Memory B cell (primary cell): Measurements from ENCODE around the gene HOXA3.

Source experiments
- ATAC-seq: fragments of 150-1000 bp; cut with Tn5 transposase; 2 replicates; pipeline ENCODE4 v1.10.0; 2021; ENCODE audit warnings: low read depth, mild to moderate bottlenecking, moderate library complexity
- DNase-seq, 2 donors: peaks; one replicate each; pipeline ENCODE4 v3.0.0; 2022; ENCODE audit warnings: low spot score in 2 of 2
- H3K27ac Mint-ChIP-seq: one replicate; pipeline ENCODE4 v1.8.0; 2022; ENCODE audit warnings: mild to moderate bottlenecking, moderate library complexity, mixed read lengths
- H3K27me3 Mint-ChIP-seq: one replicate; pipeline ENCODE4 v1.8.0; 2022; ENCODE audit warnings: mixed read lengths
- H3K36me3 Mint-ChIP-seq: one replicate; pipeline ENCODE4 v1.8.0; 2022; ENCODE audit warnings: mild to moderate bottlenecking, mixed read lengths
- H3K4me1 Mint-ChIP-seq: one replicate; pipeline ENCODE4 v1.8.0; 2022; ENCODE audit warnings: mixed read lengths
- H3K4me3 Mint-ChIP-seq: one replicate; pipeline ENCODE4 v1.8.0; 2022; ENCODE audit warnings: mild to moderate bottlenecking, moderate library complexity, mixed read lengths
- H3K9me3 Mint-ChIP-seq: one replicate; pipeline ENCODE4 v1.8.0; 2022; ENCODE audit warnings: mixed read lengths

The HOXA3 gene

GRCh38 chr7:27113991-27114769, 38.2 kb downstream of the HOXA3 start:
- Mint-ChIP-seq H3K36me3 (no peaks in the 10 kb centered on the region), H3K4me3 (no peak overlapping the region), H3K27ac (no peak overlapping the region), H3K4me1 (no peaks in the 10 kb centered on the region), H3K27me3 (peaks cover 2% of the 10 kb centered on the region), H3K9me3 (no peaks in the 10 kb centered on the region)
- ATAC-seq = no peak
- no peak for DNase-seq

GRCh38 chr7:27112955-27113949, 39.1 kb downstream of the HOXA3 start:
- peaks cover 2% of the 10 kb centered on the region for H3K27me3 Mint-ChIP-seq
- DNase-seq = no peak

GRCh38 chr7:27112361-27112760, 40.0 kb downstream of the HOXA3 start:
- Mint-ChIP-seq H3K27ac (no peak overlapping the region), H3K36me3 (peaks cover 2% of the 10 kb centered on the region), H3K9me3 (peaks cover 2% of the 10 kb centered on the region), H3K4me3 (no peak overlapping the region), H3K27me3 (peaks cover 4% of the 10 kb centered on the region), H3K4me1 (no peaks in the 10 kb centered on the region)
- DNase-seq (no peak), ATAC-seq (no peak)

More at GRCh38 chr7:27112955-27113949, 39.1 kb downstream of the HOXA3 start:
- ATAC-seq = no peak
- Mint-ChIP-seq H3K27ac (no peak overlapping the region), H3K4me1 (no peaks in the 10 kb centered on the region), H3K9me3 (no peaks in the 10 kb centered on the region), H3K36me3 (no peaks in the 10 kb centered on the region), H3K4me3 (no peak overlapping the region)

GRCh38 chr7:27111751-27112277, 40.6 kb downstream of the HOXA3 start:
- Mint-ChIP-seq H3K27me3 (peaks cover 4% of the 10 kb centered on the region), H3K36me3 (peaks cover 2% of the 10 kb centered on the region), H3K27ac (no peak overlapping the region), H3K4me3 (no peak overlapping the region), H3K4me1 (no peaks in the 10 kb centered on the region), H3K9me3 (peaks cover 2% of the 10 kb centered on the region)
- DNase-seq = no peak
- ATAC-seq = no peak

GRCh38 chr7:27111042-27111750, 41.2 kb downstream of the HOXA3 start:
- no peak overlapping the region for H3K27ac Mint-ChIP-seq
- DNase-seq (no peak), ATAC-seq (no peak)
- peaks cover 2% of the 10 kb centered on the region for H3K36me3 Mint-ChIP-seq
- H3K4me3 Mint-ChIP-seq = no peak overlapping the region
- H3K27me3 Mint-ChIP-seq = peaks cover 4% of the 10 kb centered on the region
- H3K4me1 Mint-ChIP-seq = no peaks in the 10 kb centered on the region
- peaks cover 2% of the 10 kb centered on the region for H3K9me3 Mint-ChIP-seq

- H3K4me1 Mint-ChIP-seq = no peaks in the 10 kb centered on the region
- H3K9me3 Mint-ChIP-seq = peaks cover 2% of the 10 kb centered on the region
- H3K4me3 Mint-ChIP-seq = no peak overlapping the region
- no peak overlapping the region for H3K27ac Mint-ChIP-seq
- H3K36me3 Mint-ChIP-seq = peaks cover 2% of the 10 kb centered on the region
- ATAC-seq (no peak), DNase-seq (no peak)
- H3K27me3 Mint-ChIP-seq = peaks cover 4% of the 10 kb centered on the region
Observed at GRCh38 chr7:27110186-27111031, 42.0 kb downstream of the HOXA3 start.

GRCh38 chr7:27109466-27110185, 42.8 kb downstream of the HOXA3 start:
- Mint-ChIP-seq H3K36me3 (peaks cover 2% of the 10 kb centered on the region), H3K4me3 (no peak overlapping the region), H3K9me3 (peaks cover 2% of the 10 kb centered on the region), H3K27ac (no peak overlapping the region), H3K27me3 (peaks cover 4% of the 10 kb centered on the region), H3K4me1 (no peaks in the 10 kb centered on the region)
- ATAC-seq (no peak), DNase-seq (no peak)

- peaks cover 8% of the 10 kb centered on the region for H3K27me3 Mint-ChIP-seq
- DNase-seq = no peak
Observed at GRCh38 chr7:27108390-27109127, 43.8 kb downstream of the HOXA3 start.

GRCh38 chr7:27107391-27108381, 44.7 kb downstream of the HOXA3 start:
- no peak for ATAC-seq
- DNase-seq = no peak
- peaks cover 10% of the 10 kb centered on the region for H3K27me3 Mint-ChIP-seq
- no peak overlapping the region for H3K27ac Mint-ChIP-seq
- no peak overlapping the region for H3K4me3 Mint-ChIP-seq
- H3K4me1 Mint-ChIP-seq = peaks cover 5% of the 10 kb centered on the region
- peaks cover 2% of the 10 kb centered on the region for H3K9me3 Mint-ChIP-seq
- H3K36me3 Mint-ChIP-seq = peaks cover 2% of the 10 kb centered on the region

More at GRCh38 chr7:27108390-27109127, 43.8 kb downstream of the HOXA3 start:
- no peak overlapping the region for H3K27ac Mint-ChIP-seq
- peaks cover 2% of the 10 kb centered on the region for H3K9me3 Mint-ChIP-seq
- H3K4me3 Mint-ChIP-seq = no peak overlapping the region
- no peaks in the 10 kb centered on the region for H3K4me1 Mint-ChIP-seq
- ATAC-seq = no peak
- peaks cover 2% of the 10 kb centered on the region for H3K36me3 Mint-ChIP-seq

GRCh38 chr7:27106901-27107240, 45.5 kb downstream of the HOXA3 start:
- Mint-ChIP-seq H3K27me3 (peaks cover 13% of the 10 kb centered on the region), H3K4me1 (peaks cover 8% of the 10 kb centered on the region), H3K4me3 (no peak overlapping the region), H3K36me3 (peaks cover 2% of the 10 kb centered on the region), H3K27ac (no peak overlapping the region), H3K9me3 (peaks cover 2% of the 10 kb centered on the region)
- ATAC-seq (no peak), DNase-seq (no peak)

- no peak overlapping the region for H3K27ac Mint-ChIP-seq
- ATAC-seq = no peak
- H3K4me3 Mint-ChIP-seq = no peak overlapping the region
- DNase-seq = no peak
- peaks cover 12% of the 10 kb centered on the region for H3K4me1 Mint-ChIP-seq
- peaks cover 4% of the 10 kb centered on the region for H3K36me3 Mint-ChIP-seq
- peaks cover 16% of the 10 kb centered on the region for H3K27me3 Mint-ChIP-seq
- peaks cover 2% of the 10 kb centered on the region for H3K9me3 Mint-ChIP-seq
Observed at GRCh38 chr7:27106181-27106900, 46.0 kb downstream of the HOXA3 start.
